ENCODE results near the gene PHGDH.

DNA sequence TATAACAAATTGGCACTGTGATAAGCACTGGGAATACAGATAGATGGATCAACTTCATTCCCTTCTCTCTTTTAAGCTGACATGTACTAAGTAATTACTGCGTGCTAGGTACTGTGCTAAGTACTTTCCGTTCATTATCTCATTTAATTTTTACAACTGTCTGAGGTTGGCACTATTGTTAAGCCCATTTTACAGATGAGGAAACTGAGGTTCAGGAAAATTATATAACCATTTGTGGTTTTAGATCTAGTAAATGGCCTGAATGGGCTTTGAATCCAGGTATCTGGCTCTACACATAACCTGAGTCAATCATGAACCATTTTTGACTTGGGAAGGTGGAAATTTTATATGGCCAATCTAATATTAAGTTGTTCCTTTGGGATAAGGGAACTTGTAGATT, 60.6 kb downstream of the PHGDH start:
- TF ChIP-seq EZH2phosphoT487 (IDR thresholded peaks at IDR 0.05; ENCODE audit: insufficient read depth, low read depth) (no peak), EZH2 (IDR thresholded peaks at IDR 0.05; ENCODE audit: insufficient read depth, poor library complexity, severe bottlenecking) (no peak)

Measured in GM23248 (cell line).